HFF-Myc (cell line): Measurements from ENCODE around the gene ZNF738.

Experiments used
- DNase-seq: peaks from one replicate; pipeline ENCODE4 v3.0.0-alpha.2; 2011; ENCODE audit warnings: low read depth; ENCODE audit errors: extremely low read depth
- H3K4me3 ChIP-seq: replicated peaks from 2 replicates; pipeline ENCODE4 v1.5.1; 2011; ENCODE audit warnings: low read depth, mild to moderate bottlenecking, control low read depth, low read length
- CTCF ChIP-seq: IDR thresholded peaks from 2 replicates; pipeline ENCODE4 v1.5.1; 2012; ENCODE audit warnings: mild to moderate bottlenecking, low read depth, low read length, control low read depth; ENCODE audit errors: missing control alignments

ZNF738 gene

GRCh38 chr19:21410166-21410565, 51.4 kb downstream of the ZNF738 start:
- TF ChIP-seq CTCF = no peak
- DNase-seq = no peak
- H3K4me3 ChIP-seq = no peak overlapping the region

GRCh38 chr19:21422244-21422643, 63.4 kb downstream of the ZNF738 start:
- no peak overlapping the region for H3K4me3 ChIP-seq
- TF ChIP-seq CTCF = no peak
- DNase-seq = no peak

GRCh38 chr19:21423057-21424041, 64.5 kb downstream of the ZNF738 start:
- TF ChIP-seq CTCF = no peak
- no peak for DNase-seq
- no peak overlapping the region for H3K4me3 ChIP-seq
